IMR-90 (cell line): ENCODE results near the gene CD34.

Experiments
- CTCF ChIP-seq: conservative IDR thresholded peaks from 2 replicates; pipeline ENCODE4 v1.5.1; 2012; ENCODE audit warnings: mild to moderate bottlenecking, low read depth, low read length, improper control_type of control experiment
- NFE2L2 ChIP-seq: fragments of 150-350 bp; IDR thresholded peaks from 2 replicates; pipeline ENCODE4 v1.6.1; 2016; ENCODE audit warnings: low read depth, mild to moderate bottlenecking, low read length
- POLR2A ChIP-seq: IDR thresholded peaks from 2 replicates; pipeline ENCODE4 v1.6.1; 2012; ENCODE audit warnings: mild to moderate bottlenecking, low read depth, low read length

GRCh38 chr1:207869859-207870258, 41.1 kb downstream of the CD34 start:
- no peak for TF ChIP-seq POLR2A
- TF ChIP-seq NFE2L2 = no peak
- no peak for TF ChIP-seq CTCF
